Esophagus muscularis mucosa (tissue), 4 donors: ENCODE data around the gene BMPR1A.

ENCODE experiments used
- CTCF ChIP-seq, 3 experiments: fragments of 200-600 bp in 2 of 3; fragments of 450-650 bp in 1 of 3; sonication (generic) in 2 of 3; IDR thresholded peaks; one replicate each; pipeline ENCODE4 v1.5.1; 2017 to 2019; ENCODE audit warnings: antibody characterized with exemption in 3 of 3, mild to moderate bottlenecking in 2 of 3, moderate library complexity in 1 of 3
- EP300 ChIP-seq: sonication (generic); formaldehyde crosslinking; IDR thresholded peaks from one replicate; pipeline ENCODE4 v1.6.1; 2017; ENCODE audit warnings: antibody characterized with exemption
- POLR2A ChIP-seq: fragments of 450-650 bp; IDR thresholded peaks from one replicate; pipeline ENCODE4 v1.6.1; 2017; ENCODE audit warnings: antibody characterized with exemption, moderate library complexity, mild to moderate bottlenecking, low read depth
- POLR2AphosphoS5 ChIP-seq, 2 donors: sonication (generic); formaldehyde crosslinking; IDR thresholded peaks; one replicate each; pipeline ENCODE4 v1.6.1; 2017; ENCODE audit warnings: antibody characterized with exemption in 2 of 2

GRCh38 chr10:86726677-86726999, 29.8 kb upstream of the BMPR1A start:
- TF ChIP-seq CTCF (IDR thresholded peaks at IDR 0.05) (no peak), POLR2A (no peak), POLR2AphosphoS5 (IDR thresholded peaks at IDR 0.05) (no peak), EP300 (no peak)
